OCI-LY1 (cell line): ENCODE measurements around the gene ABLIM1.

ENCODE experiments used
- CTCF ChIP-seq: fragments of 200-600 bp; sonication (generic), shearing (Covaris generic); IDR thresholded peaks from 2 replicates; pipeline ENCODE4 v1.5.1; 2017; ENCODE audit warnings: mild to moderate bottlenecking, antibody characterized with exemption, low read length, moderate library complexity, mixed read lengths
- EZH2 ChIP-seq: fragments of 200-600 bp; sonication (generic), shearing (Covaris generic); IDR thresholded peaks from 2 replicates; pipeline ENCODE4 v1.8.0; 2017; ENCODE audit warnings: borderline replicate concordance, mixed run types, mild to moderate bottlenecking, antibody characterized with exemption, low read length, moderate library complexity, mixed read lengths

- no peak for TF ChIP-seq EZH2
- no peak for TF ChIP-seq CTCF
Observed at GRCh38 chr10:114605155-114605797, 52.8 kb downstream of the ABLIM1 start.
